H1 (cell line): ENCODE results near the gene CCDC24. TPM values are rescaled to one million over a fixed set of nuclear protein-coding genes. Genes with fewer than 3 reads are reported as not detected.

Source experiments
- CTCF ChIA-PET: fragments of 300-600 bp; sonication (Branson Sonifier 250); formaldehyde crosslinking; loops from one replicate; lab custom pipeline; 2021; ENCODE audit not compliant: partially characterized antibody; lab: Charles Lee
- POLR2A ChIA-PET: fragments of 300-600 bp; sonication (Branson Sonifier 250); formaldehyde crosslinking; loops from one replicate; lab custom pipeline; 2021; ENCODE audit warnings: inconsistent platforms; ENCODE audit not compliant: partially characterized antibody; lab: Charles Lee
- DNase-seq, 2 experiments: peaks; one replicate each; pipeline versions ENCODE4 v3.0.0 to v3.0.0-alpha.2; 2010 to 2022; ENCODE audit warnings: low spot score in 2 of 2, low read depth in 1 of 2, mixed read lengths in 1 of 2
- FAIRE-seq: peaks from 2 replicates; lab custom pipeline; 2011; peaks lifted over from hg19 to GRCh38; lab: Jason Lieb, UNC
- H2AFZ ChIP-seq: 2 replicates; pipeline ENCODE4 v1.8.1; 2012; ENCODE audit warnings: low read length, inconsistent platforms
- H2AK5ac ChIP-seq: 2 replicates; pipeline ENCODE4 v1.6.1; 2013; ENCODE audit warnings: low read depth, low read length
- H2BK120ac ChIP-seq: replicated peaks from 2 replicates; pipeline ENCODE3; 2013; ENCODE audit warnings: low read depth, low read length, inconsistent platforms
- H2BK12ac ChIP-seq: 2 replicates; pipeline ENCODE4 v1.6.1; 2013; ENCODE audit warnings: low read depth, low read length
- H2BK15ac ChIP-seq: 2 replicates; pipeline ENCODE4 v1.6.1; 2013; ENCODE audit warnings: low read length
- H2BK20ac ChIP-seq: 2 replicates; pipeline ENCODE4 v1.6.1; 2013; ENCODE audit warnings: low read length
- H2BK5ac ChIP-seq: 2 replicates; pipeline ENCODE4 v1.6.1; 2013; ENCODE audit warnings: low read depth, low read length
- H3K14ac ChIP-seq: 2 replicates; pipeline ENCODE4 v1.6.1; 2013; ENCODE audit warnings: inconsistent platforms; ENCODE audit not compliant: insufficient read length
- H3K18ac ChIP-seq: 2 replicates; pipeline ENCODE4 v1.6.1; 2013; ENCODE audit warnings: low read length; ENCODE audit errors: extremely low read depth
- H3K23ac ChIP-seq: 2 replicates; pipeline ENCODE4 v1.6.1; 2013; ENCODE audit warnings: inconsistent platforms; ENCODE audit not compliant: insufficient read length
- H3K23me2 ChIP-seq: 2 replicates; pipeline ENCODE4 v1.6.1; 2013; ENCODE audit warnings: low read depth, low read length
- H3K27ac ChIP-seq: 2 replicates; pipeline ENCODE4 v1.6.1; 2011; ENCODE audit warnings: low read depth, low read length, inconsistent platforms
- H3K27me3 ChIP-seq, 4 experiments: replicated peaks in 1 of 4; 1 replicate in 1 of 4; 2 replicates in 3 of 4; pipeline versions ENCODE4 v1.6.1 to v1.8.1; 2011 to 2013; ENCODE audit warnings: low read length in 3 of 4, mild to moderate bottlenecking in 3 of 4, inconsistent platforms in 2 of 4, mixed read lengths in 2 of 4, moderate library complexity in 1 of 4; ENCODE audit not compliant: control insufficient read depth in 3 of 4, insufficient read depth in 3 of 4; ENCODE audit errors: extremely low read depth in 1 of 4
- H3K36me3 ChIP-seq, 4 experiments: 2 replicates each; pipeline versions ENCODE4 v1.6.1 to v1.8.1; 2011 to 2013; ENCODE audit warnings: mild to moderate bottlenecking in 4 of 4, low read length in 3 of 4, moderate library complexity in 2 of 4, control low read depth in 1 of 4, inconsistent platforms in 1 of 4; ENCODE audit not compliant: insufficient read depth in 4 of 4, control insufficient read depth in 2 of 4
- H3K4ac ChIP-seq: replicated peaks from 2 replicates; pipeline ENCODE3; 2013; ENCODE audit warnings: low read length, low read depth, mixed read lengths, inconsistent platforms; ENCODE audit not compliant: insufficient read length
- H3K4me1 ChIP-seq, 4 experiments: replicated peaks in 1 of 4; 1 replicate in 1 of 4; 2 replicates in 3 of 4; pipeline versions ENCODE4 v1.6.1 to v1.8.1; 2011 to 2013; ENCODE audit warnings: low read length in 3 of 4, inconsistent platforms in 2 of 4, mixed read lengths in 1 of 4; ENCODE audit not compliant: insufficient read depth in 4 of 4, control insufficient read depth in 3 of 4
- H3K4me2 ChIP-seq, 2 experiments: 2 replicates each; pipeline versions ENCODE4 v1.6.1 to v1.8.1; 2011 to 2013; ENCODE audit warnings: low read depth in 2 of 2, low read length in 2 of 2, control low read depth in 1 of 2, inconsistent platforms in 1 of 2, mild to moderate bottlenecking in 1 of 2; ENCODE audit not compliant: insufficient read depth in 1 of 2
- H3K4me3 ChIP-seq, 4 experiments: fragments of 200-600, 300-600 bp in 1 of 4; sonication (generic), shearing (Covaris generic), sonication (Bioruptor Twin) in 1 of 4; 2 replicates each; pipeline versions ENCODE4 v1.5.1 to v1.8.1; 2011 to 2016; ENCODE audit warnings: low read length in 4 of 4, low read depth in 3 of 4, control low read depth in 2 of 4, inconsistent platforms in 2 of 4, mild to moderate bottlenecking in 2 of 4, mixed read lengths in 1 of 4, moderate library complexity in 1 of 4; ENCODE audit not compliant: insufficient read depth in 2 of 4; ENCODE audit errors: extremely low read depth in 1 of 4
- H3K56ac ChIP-seq: replicated peaks from 2 replicates; pipeline ENCODE3; 2013; ENCODE audit warnings: low read depth, mild to moderate bottlenecking, mixed read lengths, low read length, inconsistent platforms; ENCODE audit not compliant: insufficient read length
- H3K79me1 ChIP-seq: 2 replicates; pipeline ENCODE4 v1.6.1; 2013; ENCODE audit warnings: low read depth, low read length, control low read depth
- H3K79me2 ChIP-seq, 2 experiments: 2 replicates each; pipeline versions ENCODE4 v1.6.1 to v1.8.1; 2012 to 2013; ENCODE audit warnings: low read length in 2 of 2, mild to moderate bottlenecking in 2 of 2, inconsistent platforms in 1 of 2; ENCODE audit not compliant: insufficient read depth in 2 of 2, control insufficient read depth in 1 of 2
- H3K9ac ChIP-seq, 4 experiments: replicated peaks in 1 of 4; 1 replicate in 1 of 4; 2 replicates in 3 of 4; pipeline versions ENCODE4 v1.6.1 to v1.8.1; 2011 to 2013; ENCODE audit warnings: low read depth in 3 of 4, low read length in 3 of 4, control low read depth in 2 of 4, mild to moderate bottlenecking in 2 of 4, moderate library complexity in 2 of 4, inconsistent platforms in 1 of 4; ENCODE audit errors: extremely low read depth in 1 of 4
- H3K9me3 ChIP-seq, 2 experiments: 2 replicates each; pipeline versions ENCODE4 v1.6.1 to v1.8.1; 2012 to 2013; ENCODE audit warnings: mild to moderate bottlenecking in 2 of 2, moderate library complexity in 2 of 2, control low read depth in 1 of 2, inconsistent platforms in 1 of 2, low read depth in 1 of 2, low read length in 1 of 2, mixed read lengths in 1 of 2; ENCODE audit not compliant: insufficient read depth in 2 of 2
- H4K20me1 ChIP-seq, 2 experiments: replicated peaks in 1 of 2; 2 replicates each; pipeline versions ENCODE3 to v1.8.1; 2011 to 2013; ENCODE audit warnings: inconsistent platforms in 2 of 2, low read length in 2 of 2, mild to moderate bottlenecking in 1 of 2; ENCODE audit not compliant: insufficient read depth in 2 of 2, control insufficient read depth in 1 of 2
- H4K5ac ChIP-seq: 2 replicates; pipeline ENCODE4 v1.6.1; 2013; ENCODE audit warnings: low read length, low read depth, mixed read lengths, inconsistent platforms; ENCODE audit not compliant: insufficient read length
- H4K8ac ChIP-seq: 2 replicates; pipeline ENCODE4 v1.8.0; 2013; ENCODE audit warnings: mild to moderate bottlenecking, moderate library complexity, low read length, inconsistent platforms; ENCODE audit not compliant: insufficient read depth; ENCODE audit errors: extremely low read depth
- H4K91ac ChIP-seq: replicated peaks from 2 replicates; pipeline ENCODE3; 2013; ENCODE audit warnings: low read length, mixed read lengths, inconsistent platforms; ENCODE audit not compliant: insufficient read length
- CREB1 ChIP-seq: IDR thresholded peaks from 2 replicates; pipeline ENCODE4 v1.6.1; 2012; ENCODE audit warnings: inconsistent platforms
- RAD21 ChIP-seq, 2 experiments: IDR thresholded peaks in 1 of 2; conservative IDR thresholded peaks in 1 of 2; 2 replicates each; pipeline ENCODE4 v1.6.1; 2011; ENCODE audit warnings: low read depth in 2 of 2, low read length in 2 of 2, improper control_type of control experiment in 1 of 2, inconsistent platforms in 1 of 2, mild to moderate bottlenecking in 1 of 2, moderate library complexity in 1 of 2
- USF2 ChIP-seq: IDR thresholded peaks from 2 replicates; pipeline ENCODE4 v1.6.1; 2011; ENCODE audit warnings: low read length, improper control_type of control experiment
- WGBS, 2 experiments: shearing (Covaris generic) in 1 of 2; methylation state at CpG; one replicate each; pipeline versions ENCODE4 v1.1.6 to v1.1.7; 2013 to 2015; ENCODE audit warnings: low lambda C conversion rate in 2 of 2, mixed read lengths in 2 of 2, inconsistent platforms in 1 of 2, low coverage in 1 of 2, missing lambda C conversion rate in 1 of 2; ENCODE audit not compliant: insufficient replicate concordance in 2 of 2, insufficient coverage in 1 of 2, insufficient read length in 1 of 2; ENCODE audit errors: extremely low coverage in 1 of 2, missing lambda C conversion rate in 1 of 2; 5-methylcytosine and 5-hydroxymethylcytosine counted together
- polyA plus RNA-seq, 7 experiments: library from polyadenylated mRNA; depleted of rRNA in 3 of 7; stranded (reverse) in 5 of 7; unstranded in 2 of 7; fragments of >200 nt in 5 of 7; fragments of 200-250 nt in 2 of 7; gene quantifications; 1 replicate in 5 of 7; 2 replicates in 1 of 7; 4 replicates in 1 of 7; pipeline versions ENCODE4 v1.2.1 to v1.2.3, GENCODE V29; 2011 to 2013; ENCODE audit warnings: missing spikeins in 2 of 7, mixed read lengths in 2 of 7
- total RNA-seq: library from RNA; stranded (reverse); fragmentation: NEBNext Ultra II Directional; extraction: Animal tissue kit (Norgen Biotek cat#: 25700); gene quantifications from 2 replicates; pipeline ENCODE4 v1.2.1, GENCODE V29; 2021
- TF ChIP-seq, protein P1 (sequence below), 3 experiments: IDR thresholded peaks; 1 replicate in 2 of 3; 2 replicates in 1 of 3; pipeline versions ENCODE4 v1.5.1 to v1.6.1; 2011; ENCODE audit warnings: low read length in 3 of 3, mild to moderate bottlenecking in 3 of 3, inconsistent platforms in 2 of 3, low read depth in 1 of 3, moderate library complexity in 1 of 3; ENCODE audit not compliant: insufficient read depth in 1 of 3; ENCODE audit errors: control extremely low read depth in 1 of 3

CCDC24 gene
- total and polyA plus RNA-seq, 2 of the 8 experiments (the other 6 are each of a cell fraction or from before 2014, with no cell fraction given), result 11.2 to 11.4 TPM

DNA sequence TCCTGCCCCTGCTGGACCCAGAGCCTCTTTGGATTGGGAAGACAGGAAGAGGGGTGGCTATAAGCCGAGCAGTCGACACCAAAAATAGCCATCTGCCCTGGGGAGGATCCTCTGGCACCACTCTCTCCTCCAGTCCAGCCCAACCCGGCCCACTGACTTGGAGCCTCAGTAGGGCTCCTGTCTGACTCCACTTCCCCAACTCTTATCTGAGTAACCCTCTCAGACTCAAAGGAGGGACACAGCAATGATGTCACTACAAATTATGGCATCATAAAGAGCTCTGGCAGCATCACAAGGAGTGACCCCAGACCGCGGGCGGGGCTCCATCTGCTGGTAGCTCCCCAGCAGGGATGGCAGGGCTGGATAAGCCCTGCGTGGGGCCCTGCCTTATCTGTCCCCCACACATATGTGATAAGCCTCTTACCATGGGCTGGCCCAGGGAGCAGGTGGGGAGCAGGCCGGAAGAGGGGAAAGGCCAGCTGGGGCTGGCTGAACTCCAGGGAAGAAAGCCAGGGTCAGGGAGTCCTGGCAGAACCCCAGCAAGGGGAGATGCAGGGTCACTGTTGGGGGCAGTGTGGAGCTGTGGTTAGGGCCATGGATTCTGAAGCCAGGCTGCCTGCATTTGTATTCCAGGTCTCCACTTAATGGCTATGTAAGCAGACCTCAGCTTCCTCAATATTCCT, 44.5 kb downstream of the CCDC24 start:
- no peak overlapping the region for H4K5ac ChIP-seq
- no peaks in the 10 kb centered on the region for H3K79me2 ChIP-seq
- no peaks in the 10 kb centered on the region; the same call in 1 of the 2 replicates for H3K23me2 ChIP-seq
- no peaks in the 10 kb centered on the region for H4K20me1 ChIP-seq
- H4K91ac ChIP-seq, result no peak overlapping the region
- no peak overlapping the region for H2AK5ac ChIP-seq
- H3K9ac ChIP-seq, result no peak overlapping the region
- H2BK5ac ChIP-seq, result no peak overlapping the region
- H2BK20ac ChIP-seq, result no peak overlapping the region
- H2BK15ac ChIP-seq, result no peak overlapping the region
- H3K9me3 ChIP-seq, result no peaks in the 10 kb centered on the region
- H3K4ac ChIP-seq, result no peak overlapping the region
- POLR2A ChIA-PET, result interaction anchor here (0.8 to 26.2 kb wide), 9 partner anchors 8 to 68 kb away, joined by 3 to 544 read pairs (median 8); partner anchors contain the start of genes ATP6V0B and CCDC24
- peaks cover 6 to 20% (median 12%) of the 10 kb centered on the region in 4 experiments; a peak in 6 of 7 replicates for H3K4me1 ChIP-seq
- no peaks in the 10 kb centered on the region for H3K36me3 ChIP-seq
- no peak overlapping the region for H3K18ac ChIP-seq
- no peak overlapping the region for H3K27ac ChIP-seq
- no peak overlapping the region for H2AFZ ChIP-seq
- WGBS, 2 experiments, result 81% methylated on average over 8 of the region's 8 CpGs; no CpG with 5 or more reads in 1 of the 2 experiments
- H2BK12ac ChIP-seq, result 0 out of 2 replicates have a peak overlapping the region, but pooled peaks have one; percentile 92
- no peaks in the 10 kb centered on the region for H3K27me3 ChIP-seq
- H3K4me2 ChIP-seq, result no peak overlapping the region
- no peak overlapping the region for H3K4me3 ChIP-seq
- no peak overlapping the region; the same call in 1 of the 2 replicates for H4K8ac ChIP-seq
- no peak overlapping the region for H3K23ac ChIP-seq
- no peak overlapping the region for H2BK120ac ChIP-seq
- TF ChIP-seq, protein P1, sequence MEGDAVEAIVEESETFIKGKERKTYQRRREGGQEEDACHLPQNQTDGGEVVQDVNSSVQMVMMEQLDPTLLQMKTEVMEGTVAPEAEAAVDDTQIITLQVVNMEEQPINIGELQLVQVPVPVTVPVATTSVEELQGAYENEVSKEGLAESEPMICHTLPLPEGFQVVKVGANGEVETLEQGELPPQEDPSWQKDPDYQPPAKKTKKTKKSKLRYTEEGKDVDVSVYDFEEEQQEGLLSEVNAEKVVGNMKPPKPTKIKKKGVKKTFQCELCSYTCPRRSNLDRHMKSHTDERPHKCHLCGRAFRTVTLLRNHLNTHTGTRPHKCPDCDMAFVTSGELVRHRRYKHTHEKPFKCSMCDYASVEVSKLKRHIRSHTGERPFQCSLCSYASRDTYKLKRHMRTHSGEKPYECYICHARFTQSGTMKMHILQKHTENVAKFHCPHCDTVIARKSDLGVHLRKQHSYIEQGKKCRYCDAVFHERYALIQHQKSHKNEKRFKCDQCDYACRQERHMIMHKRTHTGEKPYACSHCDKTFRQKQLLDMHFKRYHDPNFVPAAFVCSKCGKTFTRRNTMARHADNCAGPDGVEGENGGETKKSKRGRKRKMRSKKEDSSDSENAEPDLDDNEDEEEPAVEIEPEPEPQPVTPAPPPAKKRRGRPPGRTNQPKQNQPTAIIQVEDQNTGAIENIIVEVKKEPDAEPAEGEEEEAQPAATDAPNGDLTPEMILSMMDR (IDR thresholded peaks at IDR 0.05; ENCODE audit: control extremely low read depth in 1 of 3, insufficient read depth in 1 of 3, low read depth in 1 of 3, low read length in 3 of 3), result peak; percentile 4 to 42 (median 35)
- TF ChIP-seq CREB1, result peak; percentile 93
- peak; percentile 15; a peak in 2 of 4 replicates for TF ChIP-seq RAD21 (IDR thresholded peaks at IDR 0.05 in 1 of 2, conservative IDR thresholded peaks at IDR 0.05 in 1 of 2; ENCODE audit: low read depth in 2 of 2, low read length in 2 of 2)
- TF ChIP-seq USF2, result no peak
- H3K56ac ChIP-seq, result no peak overlapping the region
- H3K79me1 ChIP-seq, result no peaks in the 10 kb centered on the region
- FAIRE-seq (no peak), DNase-seq (no peak)
- H3K14ac ChIP-seq, result no peak overlapping the region
- CTCF ChIA-PET, result interaction anchor here (0.5 to 13.5 kb wide), 33 partner anchors 10 to 620 kb away, joined by 3 to 239 read pairs (median 4); partner anchors contain the start of gene CCDC24
